ENCODE data around the gene ABI1. TPM values are rescaled to one million over a fixed set of nuclear protein-coding genes. Genes with fewer than 3 reads are reported as not detected.

Gene ABI1
- total and polyA plus RNA-seq, 2 of the 13 experiments (the other 11 are each of a cell fraction or from before 2014, with no cell fraction given) = 20.9 to 22.9 TPM

DNA sequence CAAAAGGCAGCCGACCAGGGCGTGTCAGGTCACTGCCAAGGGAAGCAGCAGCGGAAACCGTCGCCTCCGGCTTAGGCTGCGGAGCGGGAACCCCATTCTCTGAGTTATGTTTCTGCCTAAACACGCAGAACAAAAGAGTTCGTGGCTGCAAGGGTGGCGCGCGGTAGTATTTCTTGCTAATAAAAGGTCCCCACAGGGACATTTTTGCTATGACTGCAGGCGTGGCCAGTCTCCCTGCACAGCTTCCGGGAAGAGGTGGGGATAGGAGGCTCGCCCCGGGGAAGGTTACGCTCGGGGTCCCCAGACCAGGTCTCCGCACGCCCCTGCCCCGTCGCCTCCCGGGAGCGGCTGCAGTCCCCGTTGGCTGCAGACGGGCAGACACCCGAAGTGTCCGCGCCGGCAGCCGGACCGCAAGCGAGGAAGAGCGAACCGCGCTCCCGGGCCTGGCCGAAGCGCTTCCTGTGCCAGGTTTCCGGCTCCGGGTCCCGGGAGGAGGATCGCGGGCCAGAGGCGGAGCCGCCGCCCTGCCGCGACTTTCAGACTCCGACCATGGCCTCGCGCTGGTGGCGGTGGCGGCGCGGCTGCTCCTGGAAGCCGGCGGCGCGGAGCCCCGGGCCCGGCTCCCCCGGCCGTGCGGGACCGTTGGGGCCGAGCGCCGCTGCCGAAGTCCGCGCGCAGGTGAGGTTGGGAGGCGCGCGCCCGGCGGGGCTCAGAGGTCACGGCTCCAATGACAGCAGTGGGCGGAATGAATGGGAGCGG lies 163.4 kb downstream of the ABI1 start, which contains the start of gene PDSS1 (continued):
- TF ChIP-seq, protein P1, sequence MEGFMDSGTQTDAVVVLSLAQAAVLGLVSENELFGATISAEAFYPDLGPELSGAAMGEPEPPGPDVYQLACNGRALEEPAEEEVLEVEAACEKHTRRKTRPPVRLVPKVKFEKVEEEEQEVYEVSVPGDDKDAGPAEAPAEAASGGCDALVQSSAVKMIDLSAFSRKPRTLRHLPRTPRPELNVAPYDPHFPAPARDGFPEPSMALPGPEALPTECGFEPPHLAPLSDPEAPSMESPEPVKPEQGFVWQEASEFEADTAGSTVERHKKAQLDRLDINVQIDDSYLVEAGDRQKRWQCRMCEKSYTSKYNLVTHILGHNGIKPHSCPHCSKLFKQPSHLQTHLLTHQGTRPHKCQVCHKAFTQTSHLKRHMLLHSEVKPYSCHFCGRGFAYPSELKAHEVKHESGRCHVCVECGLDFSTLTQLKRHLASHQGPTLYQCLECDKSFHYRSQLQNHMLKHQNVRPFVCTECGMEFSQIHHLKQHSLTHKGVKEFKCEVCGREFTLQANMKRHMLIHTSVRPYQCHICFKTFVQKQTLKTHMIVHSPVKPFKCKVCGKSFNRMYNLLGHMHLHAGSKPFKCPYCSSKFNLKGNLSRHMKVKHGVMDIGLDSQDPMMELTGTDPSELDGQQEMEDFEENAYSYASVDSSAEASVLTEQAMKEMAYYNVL (CRISPR knock-in tag; IDR thresholded peaks at IDR 0.05; ENCODE audit: borderline replicate concordance) = no peak
- TF ChIP-seq KLF6 (CRISPR knock-in tag; IDR thresholded peaks at IDR 0.05) = no peak; the same call in none of the 2 replicates
- TF ChIP-seq ZNF615 (CRISPR knock-in tag; IDR thresholded peaks at IDR 0.05; ENCODE audit: borderline replicate concordance) = no peak
- no peak for TF ChIP-seq TBL1XR1 (IDR thresholded peaks at IDR 0.05; ENCODE audit: borderline replicate concordance, low read length, partially characterized antibody)
- TF ChIP-seq ZSCAN22 (CRISPR knock-in tag; IDR thresholded peaks at IDR 0.05) = no peak
- TF ChIP-seq ARID2 (CRISPR knock-in tag; IDR thresholded peaks at IDR 0.05; ENCODE audit: borderline replicate concordance) = no peak
- no peak for TF ChIP-seq NR3C1 (CRISPR knock-in tag; IDR thresholded peaks at IDR 0.05)
- peak; percentile 96 for TF ChIP-seq KMT2B (CRISPR knock-in tag; IDR thresholded peaks at IDR 0.05)
- TF ChIP-seq NPAS2 (CRISPR knock-in tag; IDR thresholded peaks at IDR 0.05; ENCODE audit: borderline replicate concordance) = no peak
- TF ChIP-seq MAFG (CRISPR knock-in tag; IDR thresholded peaks at IDR 0.05) = no peak; the same call in 1 of the 2 replicates
- TF ChIP-seq, protein P2, sequence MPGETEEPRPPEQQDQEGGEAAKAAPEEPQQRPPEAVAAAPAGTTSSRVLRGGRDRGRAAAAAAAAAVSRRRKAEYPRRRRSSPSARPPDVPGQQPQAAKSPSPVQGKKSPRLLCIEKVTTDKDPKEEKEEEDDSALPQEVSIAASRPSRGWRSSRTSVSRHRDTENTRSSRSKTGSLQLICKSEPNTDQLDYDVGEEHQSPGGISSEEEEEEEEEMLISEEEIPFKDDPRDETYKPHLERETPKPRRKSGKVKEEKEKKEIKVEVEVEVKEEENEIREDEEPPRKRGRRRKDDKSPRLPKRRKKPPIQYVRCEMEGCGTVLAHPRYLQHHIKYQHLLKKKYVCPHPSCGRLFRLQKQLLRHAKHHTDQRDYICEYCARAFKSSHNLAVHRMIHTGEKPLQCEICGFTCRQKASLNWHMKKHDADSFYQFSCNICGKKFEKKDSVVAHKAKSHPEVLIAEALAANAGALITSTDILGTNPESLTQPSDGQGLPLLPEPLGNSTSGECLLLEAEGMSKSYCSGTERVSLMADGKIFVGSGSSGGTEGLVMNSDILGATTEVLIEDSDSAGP (CRISPR knock-in tag; IDR thresholded peaks at IDR 0.05; ENCODE audit: borderline replicate concordance) = peak; percentile 72; the same call in 1 of the 2 replicates
- TF ChIP-seq ELF1 (CRISPR knock-in tag; IDR thresholded peaks at IDR 0.05) = peak; percentile 77
- TF ChIP-seq, protein P3, sequence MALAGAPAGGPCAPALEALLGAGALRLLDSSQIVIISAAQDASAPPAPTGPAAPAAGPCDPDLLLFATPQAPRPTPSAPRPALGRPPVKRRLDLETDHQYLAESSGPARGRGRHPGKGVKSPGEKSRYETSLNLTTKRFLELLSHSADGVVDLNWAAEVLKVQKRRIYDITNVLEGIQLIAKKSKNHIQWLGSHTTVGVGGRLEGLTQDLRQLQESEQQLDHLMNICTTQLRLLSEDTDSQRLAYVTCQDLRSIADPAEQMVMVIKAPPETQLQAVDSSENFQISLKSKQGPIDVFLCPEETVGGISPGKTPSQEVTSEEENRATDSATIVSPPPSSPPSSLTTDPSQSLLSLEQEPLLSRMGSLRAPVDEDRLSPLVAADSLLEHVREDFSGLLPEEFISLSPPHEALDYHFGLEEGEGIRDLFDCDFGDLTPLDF (CRISPR knock-in tag; IDR thresholded peaks at IDR 0.05) = no peak
- TF ChIP-seq, protein P4, sequence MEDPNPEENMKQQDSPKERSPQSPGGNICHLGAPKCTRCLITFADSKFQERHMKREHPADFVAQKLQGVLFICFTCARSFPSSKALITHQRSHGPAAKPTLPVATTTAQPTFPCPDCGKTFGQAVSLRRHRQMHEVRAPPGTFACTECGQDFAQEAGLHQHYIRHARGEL (CRISPR knock-in tag; IDR thresholded peaks at IDR 0.05) = no peak
- no peak for TF ChIP-seq PCBP2 (optimal IDR thresholded peaks at IDR 0.05; ENCODE audit: low read depth, low read length, poor library complexity, severe bottlenecking)
- TF ChIP-seq TCF7L2 (IDR thresholded peaks at IDR 0.05; ENCODE audit: low read depth, low read length) = no peak
- TF ChIP-seq ZNF746 (CRISPR knock-in tag; IDR thresholded peaks at IDR 0.05) = no peak
- TF ChIP-seq, protein P5, sequence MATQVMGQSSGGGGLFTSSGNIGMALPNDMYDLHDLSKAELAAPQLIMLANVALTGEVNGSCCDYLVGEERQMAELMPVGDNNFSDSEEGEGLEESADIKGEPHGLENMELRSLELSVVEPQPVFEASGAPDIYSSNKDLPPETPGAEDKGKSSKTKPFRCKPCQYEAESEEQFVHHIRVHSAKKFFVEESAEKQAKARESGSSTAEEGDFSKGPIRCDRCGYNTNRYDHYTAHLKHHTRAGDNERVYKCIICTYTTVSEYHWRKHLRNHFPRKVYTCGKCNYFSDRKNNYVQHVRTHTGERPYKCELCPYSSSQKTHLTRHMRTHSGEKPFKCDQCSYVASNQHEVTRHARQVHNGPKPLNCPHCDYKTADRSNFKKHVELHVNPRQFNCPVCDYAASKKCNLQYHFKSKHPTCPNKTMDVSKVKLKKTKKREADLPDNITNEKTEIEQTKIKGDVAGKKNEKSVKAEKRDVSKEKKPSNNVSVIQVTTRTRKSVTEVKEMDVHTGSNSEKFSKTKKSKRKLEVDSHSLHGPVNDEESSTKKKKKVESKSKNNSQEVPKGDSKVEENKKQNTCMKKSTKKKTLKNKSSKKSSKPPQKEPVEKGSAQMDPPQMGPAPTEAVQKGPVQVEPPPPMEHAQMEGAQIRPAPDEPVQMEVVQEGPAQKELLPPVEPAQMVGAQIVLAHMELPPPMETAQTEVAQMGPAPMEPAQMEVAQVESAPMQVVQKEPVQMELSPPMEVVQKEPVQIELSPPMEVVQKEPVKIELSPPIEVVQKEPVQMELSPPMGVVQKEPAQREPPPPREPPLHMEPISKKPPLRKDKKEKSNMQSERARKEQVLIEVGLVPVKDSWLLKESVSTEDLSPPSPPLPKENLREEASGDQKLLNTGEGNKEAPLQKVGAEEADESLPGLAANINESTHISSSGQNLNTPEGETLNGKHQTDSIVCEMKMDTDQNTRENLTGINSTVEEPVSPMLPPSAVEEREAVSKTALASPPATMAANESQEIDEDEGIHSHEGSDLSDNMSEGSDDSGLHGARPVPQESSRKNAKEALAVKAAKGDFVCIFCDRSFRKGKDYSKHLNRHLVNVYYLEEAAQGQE (IDR thresholded peaks at IDR 0.05; ENCODE audit: borderline replicate concordance in 1 of 2, low read depth in 1 of 2, low read length in 2 of 2) = no peak
- 0 out of 2 replicates have a peak, but pooled peaks have one; percentile 71 for TF ChIP-seq MAF1 (CRISPR knock-in tag; IDR thresholded peaks at IDR 0.05; ENCODE audit: borderline replicate concordance)
- no peak for TF ChIP-seq HDAC6 (IDR thresholded peaks at IDR 0.05; ENCODE audit: low read depth, low read length)
